IMR-90 (cell line): ENCODE data around the gene SLIT3. TPM values are rescaled to one million over a fixed set of nuclear protein-coding genes. Genes with fewer than 3 reads are reported as not detected.

ENCODE experiments used
- ATAC-seq: fragments of 200-7000 bp; cut with Tn5 transposase; 2 replicates; pipeline ENCODE4 v1.9.1; 2020; ENCODE audit warnings: low read depth, mild to moderate bottlenecking, moderate library complexity
- BruUV-seq: library from RNA; stranded (reverse); fragments of 400-500 nt; replicated peaks from 2 replicates; lab custom pipeline; 2021; lab: Mats Ljungman, UMichigan
- CTCF ChIA-PET: fragments of 300-600 bp; formaldehyde crosslinking; extraction: SDS; loops from one replicate; lab custom pipeline; 2021; ENCODE audit warnings: antibody characterized with exemption; lab: Yijun Ruan, JAX
- POLR2A ChIA-PET: fragments of 300-600 bp; sonication (Branson Sonifier 250); formaldehyde crosslinking; loops from one replicate; lab custom pipeline; 2022; ENCODE audit warnings: antibody characterized with exemption; ENCODE audit not compliant: unreplicated experiment; lab: Charles Lee
- DNase-seq: peaks from one replicate; pipeline ENCODE4 v3.0.0; 2013
- H2AFZ ChIP-seq: replicated peaks from 2 replicates; pipeline ENCODE3; 2013; ENCODE audit warnings: low read length, mild to moderate bottlenecking; ENCODE audit not compliant: poor library complexity
- H2AK5ac ChIP-seq: 2 replicates; pipeline ENCODE4 v1.6.1; 2013; ENCODE audit warnings: low read depth, low read length, inconsistent platforms
- H2AK9ac ChIP-seq: replicated peaks from 2 replicates; pipeline ENCODE3; 2013; ENCODE audit warnings: mild to moderate bottlenecking, low read depth, low read length, moderate library complexity; ENCODE audit not compliant: poor library complexity
- H2BK120ac ChIP-seq: 2 replicates; pipeline ENCODE4 v1.6.1; 2013; ENCODE audit warnings: low read depth, low read length, inconsistent platforms
- H2BK15ac ChIP-seq: 3 replicates; pipeline ENCODE4 v1.6.1; 2013; ENCODE audit warnings: low read depth, low read length, inconsistent platforms
- H2BK20ac ChIP-seq: 2 replicates; pipeline ENCODE4 v1.6.1; 2013; ENCODE audit warnings: low read depth, mild to moderate bottlenecking, inconsistent platforms, low read length, moderate library complexity
- H2BK5ac ChIP-seq: 2 replicates; pipeline ENCODE4 v1.6.1; 2013; ENCODE audit warnings: mild to moderate bottlenecking, low read depth, low read length, inconsistent platforms; ENCODE audit not compliant: poor library complexity, severe bottlenecking
- H3K14ac ChIP-seq: replicated peaks from 2 replicates; pipeline ENCODE4 v1.6.1; 2013; ENCODE audit warnings: low read depth, low read length, inconsistent platforms
- H3K18ac ChIP-seq: 2 replicates; pipeline ENCODE4 v1.6.1; 2013; ENCODE audit warnings: low read depth, low read length, control low read depth
- H3K23ac ChIP-seq: 2 replicates; pipeline ENCODE4 v1.6.1; 2013; ENCODE audit warnings: low read depth, low read length, inconsistent platforms
- H3K27ac ChIP-seq: 2 replicates; pipeline ENCODE4 v1.5.1; 2013; ENCODE audit warnings: mild to moderate bottlenecking, control low read depth, low read length; ENCODE audit not compliant: insufficient read depth
- H3K27me3 ChIP-seq: 2 replicates; pipeline ENCODE4 v1.6.1; 2013; ENCODE audit warnings: low read length; ENCODE audit not compliant: control insufficient read depth, insufficient read depth
- H3K36me3 ChIP-seq: 2 replicates; pipeline ENCODE4 v1.6.1; 2013; ENCODE audit warnings: low read length, mixed read lengths; ENCODE audit not compliant: control insufficient read depth, insufficient read depth
- H3K4ac ChIP-seq: 2 replicates; pipeline ENCODE4 v1.6.1; 2013; ENCODE audit warnings: low read depth, low read length, inconsistent platforms
- H3K4me1 ChIP-seq: 2 replicates; pipeline ENCODE4 v1.6.1; 2013; ENCODE audit warnings: low read length, mixed read lengths; ENCODE audit not compliant: control insufficient read depth, insufficient read depth
- H3K4me2 ChIP-seq: 2 replicates; pipeline ENCODE4 v1.6.1; 2013; ENCODE audit warnings: low read depth, mild to moderate bottlenecking, control low read depth, low read length, moderate library complexity
- H3K4me3 ChIP-seq: 2 replicates; pipeline ENCODE4 v1.5.1; 2013; ENCODE audit warnings: low read depth, mild to moderate bottlenecking, control low read depth, low read length, moderate library complexity; ENCODE audit not compliant: insufficient read depth
- H3K56ac ChIP-seq: 2 replicates; pipeline ENCODE4 v1.6.1; 2013; ENCODE audit warnings: low read length, inconsistent platforms; ENCODE audit not compliant: insufficient read depth; ENCODE audit errors: extremely low read depth
- H3K79me1 ChIP-seq, 2 experiments: 2 replicates each; pipeline ENCODE4 v1.6.1; 2013; ENCODE audit warnings: low read length in 2 of 2, inconsistent platforms in 1 of 2, low read depth in 1 of 2
- H3K9ac ChIP-seq: 2 replicates; pipeline ENCODE4 v1.6.1; 2013; ENCODE audit warnings: low read depth, low read length, control low read depth
- H3K9me1 ChIP-seq: 2 replicates; pipeline ENCODE4 v1.6.1; 2013; ENCODE audit warnings: low read length, inconsistent platforms; ENCODE audit not compliant: insufficient read depth
- H3K9me3 ChIP-seq: 2 replicates; pipeline ENCODE4 v1.6.1; 2013; ENCODE audit warnings: low read length; ENCODE audit not compliant: control insufficient read depth, insufficient read depth
- H4K20me1 ChIP-seq: 2 replicates; pipeline ENCODE4 v1.6.1; 2013; ENCODE audit warnings: low read length, inconsistent platforms; ENCODE audit not compliant: insufficient read depth
- H4K5ac ChIP-seq: 2 replicates; pipeline ENCODE4 v1.6.1; 2013; ENCODE audit warnings: mild to moderate bottlenecking, low read depth, low read length, control low read depth
- H4K8ac ChIP-seq, 2 experiments: 2 replicates each; pipeline ENCODE4 v1.6.1; 2013; ENCODE audit warnings: low read depth in 2 of 2, low read length in 2 of 2, control low read depth in 1 of 2, inconsistent platforms in 1 of 2
- H4K91ac ChIP-seq: 2 replicates; pipeline ENCODE4 v1.6.1; 2013; ENCODE audit warnings: low read depth, low read length, inconsistent platforms; ENCODE audit not compliant: insufficient read depth
- BHLHE40 ChIP-seq: fragments of 150-350 bp; IDR thresholded peaks from 2 replicates; pipeline ENCODE4 v1.6.1; 2016; ENCODE audit warnings: mild to moderate bottlenecking, low read depth, low read length
- CEBPB ChIP-seq: IDR thresholded peaks from 2 replicates; pipeline ENCODE4 v1.6.1; 2012; ENCODE audit warnings: low read depth, low read length, improper control_type of control experiment
- FOS ChIP-seq: fragments of 150-350 bp; IDR thresholded peaks from 2 replicates; pipeline ENCODE4 v1.6.1; 2016; ENCODE audit warnings: low read depth, low read length
- MAFK ChIP-seq: IDR thresholded peaks from 2 replicates; pipeline ENCODE4 v1.6.1; 2012; ENCODE audit warnings: low read depth, low read length, improper control_type of control experiment
- MAZ ChIP-seq: IDR thresholded peaks from 2 replicates; pipeline ENCODE4 v1.6.1; 2012; ENCODE audit warnings: low read depth, mild to moderate bottlenecking, low read length, improper control_type of control experiment, moderate library complexity, borderline replicate concordance
- MXI1 ChIP-seq: IDR thresholded peaks from 2 replicates; pipeline ENCODE4 v1.6.1; 2012; ENCODE audit warnings: low read depth, mild to moderate bottlenecking, low read length, moderate library complexity, borderline replicate concordance
- NFE2L2 ChIP-seq: fragments of 150-350 bp; IDR thresholded peaks from 2 replicates; pipeline ENCODE4 v1.6.1; 2016; ENCODE audit warnings: low read depth, mild to moderate bottlenecking, low read length
- POLR2A ChIP-seq: IDR thresholded peaks from 2 replicates; pipeline ENCODE4 v1.6.1; 2012; ENCODE audit warnings: mild to moderate bottlenecking, low read depth, low read length
- RAD21 ChIP-seq: IDR thresholded peaks from 2 replicates; pipeline ENCODE4 v1.6.1; 2012; ENCODE audit warnings: low read length, improper control_type of control experiment
- RCOR1 ChIP-seq: IDR thresholded peaks from 2 replicates; pipeline ENCODE4 v1.6.1; 2012; ENCODE audit warnings: mild to moderate bottlenecking, low read length, improper control_type of control experiment; ENCODE audit not compliant: insufficient replicate concordance
- RFX5 ChIP-seq: IDR thresholded peaks from 2 replicates; pipeline ENCODE4 v1.8.0; 2012; ENCODE audit warnings: low read depth, mild to moderate bottlenecking, low read length, moderate library complexity
- WGBS, 2 experiments: methylation state at CpG; one replicate each; pipeline versions ENCODE4 v1.1.5 to v1.1.7; 2013; ENCODE audit warnings: missing lambda C conversion rate in 2 of 2; ENCODE audit not compliant: insufficient read length in 1 of 2; ENCODE audit errors: extremely low coverage in 2 of 2; 5-methylcytosine and 5-hydroxymethylcytosine counted together
- dilution Hi-C: fragments of 300-500 bp; cut with HindIII; formaldehyde crosslinking; loops from one replicate; pipeline ENCODE4 v1.14.3; 2018; ENCODE audit warnings: low sequenced_read_pairs; ENCODE audit not compliant: unreplicated experiment
- in situ Hi-C: fragments of 300-500 bp; cut with MboI; formaldehyde crosslinking; loops from 3 replicates; pipeline ENCODE4 v1.14.3; 2019; ENCODE audit warnings: low sequenced_read_pairs, inconsistent platforms, mixed read lengths
- intact Hi-C: fragments of 100-400 bp; cut with micrococcal nuclease; formaldehyde crosslinking; loops from 2 replicates; pipeline ENCODE4 v1.10.0; 2022
- polyA plus RNA-seq, 3 experiments: library from polyadenylated mRNA; depleted of rRNA; stranded (reverse); fragments of >200 nt; gene quantifications; 2 replicates each; pipeline ENCODE4 v1.2.3, GENCODE V29; 2012; ENCODE audit warnings: low replicate concordance in 1 of 3
- total RNA-seq: library from RNA; depleted of rRNA; stranded (reverse); fragments of >200 nt; gene quantifications from 2 replicates; pipeline ENCODE4 v1.2.3, GENCODE V29; 2012
- TF ChIP-seq, protein P1 (sequence below): fragments of 150-350 bp; IDR thresholded peaks from 2 replicates; pipeline ENCODE4 v1.6.1; 2017; ENCODE audit warnings: mild to moderate bottlenecking, antibody characterized with exemption, low read length, low read depth

Gene SLIT3
- total and polyA plus RNA-seq, 2 of the 4 experiments (the other 2 are of a cell fraction) = 0.18 to 0.50 TPM

DNA sequence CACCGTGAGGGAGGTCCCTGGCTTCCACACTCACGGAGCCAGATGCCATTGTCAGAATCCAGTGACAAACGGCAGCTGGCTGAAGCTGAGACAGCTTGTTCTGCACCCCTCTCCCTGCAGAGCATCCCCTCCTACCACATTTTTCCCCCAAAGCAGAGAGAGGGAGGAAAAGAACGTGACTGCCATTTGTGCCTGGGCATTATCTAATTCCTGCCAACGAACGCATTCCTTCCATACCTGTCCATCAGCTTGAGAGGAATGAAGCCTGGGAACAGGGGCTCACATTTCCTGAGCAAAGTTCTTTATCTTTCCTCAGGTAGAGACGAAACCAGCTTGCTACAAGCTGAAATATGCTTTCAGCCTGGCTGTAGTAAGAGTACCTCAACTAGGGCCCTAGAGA, 175.4 kb downstream of the SLIT3 start:
- no peak overlapping the region for H3K9ac ChIP-seq
- no peaks in the 10 kb centered on the region for H3K36me3 ChIP-seq
- H4K5ac ChIP-seq = no peak overlapping the region
- no peak overlapping the region for H2BK20ac ChIP-seq
- ChIA-PET CTCF (interaction anchor here (0.7 kb wide), 1 partner anchor 10 kb away, joined by 3 read pairs; no protein-coding TSS in a partner anchor), POLR2A (no interaction called here)
- DNase-seq = no peak
- H3K18ac ChIP-seq = no peak overlapping the region
- no peak overlapping the region for H3K4me3 ChIP-seq
- no peak overlapping the region for H2AK5ac ChIP-seq
- H4K91ac ChIP-seq = no peak overlapping the region
- no peak overlapping the region for H2BK5ac ChIP-seq
- H2BK15ac ChIP-seq = no peak overlapping the region
- no peak for ATAC-seq
- no peak overlapping the region for H3K23ac ChIP-seq
- TF ChIP-seq RFX5 = no peak
- no peak for TF ChIP-seq MAFK
- TF ChIP-seq RAD21 = no peak
- no peak for TF ChIP-seq BHLHE40
- TF ChIP-seq MXI1 = no peak
- TF ChIP-seq CEBPB = no peak
- no peak for TF ChIP-seq POLR2A
- TF ChIP-seq FOS = no peak
- TF ChIP-seq RCOR1 = no peak
- no peak for TF ChIP-seq MAZ
- TF ChIP-seq NFE2L2 = no peak
- TF ChIP-seq, protein P1, sequence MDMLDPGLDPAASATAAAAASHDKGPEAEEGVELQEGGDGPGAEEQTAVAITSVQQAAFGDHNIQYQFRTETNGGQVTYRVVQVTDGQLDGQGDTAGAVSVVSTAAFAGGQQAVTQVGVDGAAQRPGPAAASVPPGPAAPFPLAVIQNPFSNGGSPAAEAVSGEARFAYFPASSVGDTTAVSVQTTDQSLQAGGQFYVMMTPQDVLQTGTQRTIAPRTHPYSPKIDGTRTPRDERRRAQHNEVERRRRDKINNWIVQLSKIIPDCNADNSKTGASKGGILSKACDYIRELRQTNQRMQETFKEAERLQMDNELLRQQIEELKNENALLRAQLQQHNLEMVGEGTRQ = no peak
- WGBS, 2 experiments = 0% methylated on average over 1 of the region's 7 CpGs; no CpG with 5 or more reads in 1 of the 2 experiments
- no peak overlapping the region for H2BK120ac ChIP-seq
- no peak overlapping the region for H2AFZ ChIP-seq
- no peak overlapping the region for H3K4ac ChIP-seq
- in situ Hi-C loops (no loop called here), dilution Hi-C loops (no loop called here), intact Hi-C loops (no loop called here)
- no peaks in the 10 kb centered on the region for H3K27me3 ChIP-seq
- no peak overlapping the region for H3K14ac ChIP-seq
- H3K9me1 ChIP-seq = no peaks in the 10 kb centered on the region
- no peak overlapping the region for H3K27ac ChIP-seq
- no peak overlapping the region for H3K4me2 ChIP-seq
- H4K20me1 ChIP-seq = no peaks in the 10 kb centered on the region
- H2AK9ac ChIP-seq = no peak overlapping the region
- H3K79me1 ChIP-seq = no peaks in the 10 kb centered on the region
- H3K56ac ChIP-seq = no peak overlapping the region
- H3K4me1 ChIP-seq = no peaks in the 10 kb centered on the region
- H4K8ac ChIP-seq = no peak overlapping the region
- no TSS peak for BruUV-seq
- H3K9me3 ChIP-seq = peaks cover 4% of the 10 kb centered on the region; the same call in 1 of the 2 replicates
